GM12874 (cell line): ENCODE results near the gene PXDN.

Experiments
- CTCF ChIP-seq: IDR thresholded peaks from 2 replicates; pipeline ENCODE4 v1.5.1; 2011; ENCODE audit warnings: low read depth, mild to moderate bottlenecking, control low read depth, low read length, moderate library complexity; ENCODE audit not compliant: insufficient read depth

Gene PXDN

GRCh38 chr2:1701556-1702185, 42.6 kb downstream of the PXDN start:
- TF ChIP-seq CTCF = no peak

GRCh38 chr2:1701020-1701419, 43.3 kb downstream of the PXDN start:
- no peak for TF ChIP-seq CTCF

- TF ChIP-seq CTCF = no peak
Observed at GRCh38 chr2:1698188-1698945, 45.9 kb downstream of the PXDN start.

GRCh38 chr2:1697601-1698000, 46.7 kb downstream of the PXDN start:
- TF ChIP-seq CTCF = no peak

- no peak for TF ChIP-seq CTCF
Observed at GRCh38 chr2:1696472-1696871, 47.8 kb downstream of the PXDN start.

- no peak for TF ChIP-seq CTCF
Observed at GRCh38 chr2:1694371-1695271, 49.7 kb downstream of the PXDN start.

- TF ChIP-seq CTCF = no peak
Observed at GRCh38 chr2:1693723-1694122, 50.6 kb downstream of the PXDN start.
